Smooth muscle cell (in vitro differentiated cells): Measurements from ENCODE around the gene CT45A7. TPM values are rescaled to one million over a fixed set of nuclear protein-coding genes. Genes with fewer than 3 reads are reported as not detected.
"Not testable (repeated sequence)": the region's sequence is repeated elsewhere in the genome, so short reads cannot be mapped to it uniquely, and the experiment has no call there.

Experiments used
- DNase-seq: peaks from one replicate; lab custom pipeline; 2025; ENCODE audit not compliant: unreplicated experiment; lab: John Stamatoyannopoulos, UW
- H2AFZ ChIP-seq: fragments of 200-600 bp; sonication (generic); 2 replicates; pipeline ENCODE4 v1.6.0; 2016; ENCODE audit warnings: antibody characterized with exemption, low read depth, mild to moderate bottlenecking
- H3F3A ChIP-seq: fragments of 200-600 bp; sonication (generic); 2 replicates; pipeline ENCODE4 v1.6.0; 2017; ENCODE audit warnings: antibody characterized with exemption, low read depth
- H3K27ac ChIP-seq: fragments of 200-600 bp; sonication (generic); 2 replicates; pipeline ENCODE4 v1.5.1; 2016; ENCODE audit warnings: low read depth, mild to moderate bottlenecking
- H3K27me3 ChIP-seq: fragments of 200-600 bp; sonication (generic); 2 replicates; pipeline ENCODE4 v1.6.1; 2016; ENCODE audit warnings: low read depth, mild to moderate bottlenecking
- H3K36me3 ChIP-seq: fragments of 200-600 bp; sonication (generic); 2 replicates; pipeline ENCODE4 v1.5.1; 2016; ENCODE audit warnings: low read depth
- H3K4me1 ChIP-seq: fragments of 200-600 bp; sonication (generic); 2 replicates; pipeline ENCODE4 v1.5.1; 2016; ENCODE audit warnings: low read depth
- H3K4me2 ChIP-seq: fragments of 200-600 bp; sonication (generic); 2 replicates; pipeline ENCODE4 v1.6.0; 2016; ENCODE audit warnings: mild to moderate bottlenecking
- H3K4me3 ChIP-seq: fragments of 200-600 bp; sonication (generic); 2 replicates; pipeline ENCODE4 v1.5.1; 2016; ENCODE audit warnings: mild to moderate bottlenecking
- H3K79me2 ChIP-seq: fragments of 200-600 bp; sonication (generic); 2 replicates; pipeline ENCODE4 v1.6.0; 2016; ENCODE audit warnings: low read depth, mild to moderate bottlenecking
- H3K9ac ChIP-seq: fragments of 200-600 bp; sonication (generic); 2 replicates; pipeline ENCODE4 v1.6.0; 2016; ENCODE audit warnings: low read depth
- H3K9me3 ChIP-seq: fragments of 200-600 bp; sonication (generic); replicated peaks from 2 replicates; pipeline ENCODE4 v1.5.1; 2016; ENCODE audit warnings: low read depth
- H4K20me1 ChIP-seq: fragments of 200-600 bp; sonication (generic); 2 replicates; pipeline ENCODE4 v1.6.0; 2016; ENCODE audit warnings: low read depth
- WGBS: methylation state at CpG from one replicate; pipeline ENCODE4 v1.1.7; 2016; ENCODE audit warnings: low lambda C conversion rate; 5-methylcytosine and 5-hydroxymethylcytosine counted together
- polyA plus RNA-seq: library from polyadenylated mRNA; unstranded; fragments of >200 nt; fragmentation: Nextera tagmentation; extraction: Ambion mirVana; gene quantifications from 2 replicates; pipeline ENCODE4 v1.2.1, GENCODE V29; 2016
- total RNA-seq: library from RNA; depleted of rRNA; stranded (reverse); fragments of >200 nt; gene quantifications from 2 replicates; pipeline ENCODE4 v1.2.3, GENCODE V29; 2014

CT45A7 gene
- total RNA-seq: not detected in 2 replicates
- not detected in 2 replicates for polyA plus RNA-seq

GRCh38 chrX:135837180-135837579, at the start of gene CT45A7:
CT45A7 (minus strand) TSS chrX:135837280; CDS start chrX:135833533, 3,747 bp downstream.
- DNase-seq, H3K27me3 ChIP-seq, H3K36me3 ChIP-seq, H3F3A ChIP-seq, H3K4me1 ChIP-seq, H3K9ac ChIP-seq, H3K4me2 ChIP-seq, H3K9me3 ChIP-seq, H3K79me2 ChIP-seq, H4K20me1 ChIP-seq, H3K4me3 ChIP-seq, H2AFZ ChIP-seq, H3K27ac ChIP-seq: not testable (repeated sequence)
- no CpG with 5 or more reads among the region's 17 CpGs for WGBS

GRCh38 chrX:135882741-135883140, 45.7 kb upstream of the CT45A7 start:
- H2AFZ ChIP-seq, H3F3A ChIP-seq, H3K9me3 ChIP-seq, H3K79me2 ChIP-seq, H4K20me1 ChIP-seq, H3K4me1 ChIP-seq, H3K4me3 ChIP-seq, H3K36me3 ChIP-seq, DNase-seq, H3K27ac ChIP-seq, H3K9ac ChIP-seq, H3K4me2 ChIP-seq, H3K27me3 ChIP-seq: not testable (repeated sequence)
- 64% methylated on average over 4 of the region's 5 CpGs for WGBS

- not testable (repeated sequence) for H3K4me3 ChIP-seq, H3K4me1 ChIP-seq
Measured at GRCh38 chrX:135871712-135872111, 34.6 kb upstream of the CT45A7 start, which contains the start of gene CT45A9. CT45A9 (minus strand) TSS chrX:135871812; CDS start chrX:135868061, 3,751 bp downstream.

GRCh38 chrX:135854438-135854837, 17.4 kb upstream of the CT45A7 start, which contains the start of gene CT45A8:
CT45A8 (minus strand) TSS chrX:135854538; CDS start chrX:135850783, 3,755 bp downstream.
- H3K27me3 ChIP-seq, H3K4me1 ChIP-seq, H3K4me2 ChIP-seq, H3F3A ChIP-seq, H3K79me2 ChIP-seq, H3K9me3 ChIP-seq, H3K4me3 ChIP-seq, H3K9ac ChIP-seq, H4K20me1 ChIP-seq, H3K27ac ChIP-seq, H3K36me3 ChIP-seq, DNase-seq, H2AFZ ChIP-seq: not testable (repeated sequence)
- no CpG with 5 or more reads among the region's 17 CpGs for WGBS

More at GRCh38 chrX:135871712-135872111, 34.6 kb upstream of the CT45A7 start, which contains the start of gene CT45A9:
- no CpG with 5 or more reads among the region's 17 CpGs for WGBS
- not testable (repeated sequence) for H3K9me3 ChIP-seq, H3K27ac ChIP-seq, H3K4me2 ChIP-seq, H3K36me3 ChIP-seq, H2AFZ ChIP-seq, DNase-seq, H4K20me1 ChIP-seq, H3K79me2 ChIP-seq, H3K9ac ChIP-seq, H3F3A ChIP-seq, H3K27me3 ChIP-seq

GRCh38 chrX:135819912-135820311, 17.2 kb downstream of the CT45A7 start, which contains the start of gene CT45A2:
CT45A2 (minus strand) TSS chrX:135820012; CDS start chrX:135816265, 3,747 bp downstream.
- H3K4me3 ChIP-seq, H3K79me2 ChIP-seq, H3K36me3 ChIP-seq, H3F3A ChIP-seq, H3K9ac ChIP-seq, DNase-seq, H3K27me3 ChIP-seq, H4K20me1 ChIP-seq, H3K4me1 ChIP-seq, H3K9me3 ChIP-seq, H2AFZ ChIP-seq, H3K4me2 ChIP-seq, H3K27ac ChIP-seq: not testable (repeated sequence)
- WGBS: no CpG with 5 or more reads among the region's 17 CpGs

- not testable (repeated sequence) for DNase-seq, H4K20me1 ChIP-seq, H3F3A ChIP-seq, H3K9ac ChIP-seq, H3K9me3 ChIP-seq, H3K27me3 ChIP-seq, H2AFZ ChIP-seq, H3K36me3 ChIP-seq, H3K4me3 ChIP-seq, H3K27ac ChIP-seq, H3K4me1 ChIP-seq, H3K4me2 ChIP-seq, H3K79me2 ChIP-seq
- no CpG with 5 or more reads among the region's 16 CpGs for WGBS
Measured at GRCh38 chrX:135802687-135803086, 34.4 kb downstream of the CT45A7 start, which contains the start of gene CT45A6. CT45A6 (minus strand) TSS chrX:135802787; CDS start chrX:135798993, 3,794 bp downstream.

GRCh38 chrX:135785403-135785802, 51.7 kb downstream of the CT45A7 start, which contains the start of gene CT45A5:
CT45A5 (minus strand) TSS chrX:135785503; CDS start chrX:135781729, 3,774 bp downstream.
- H3F3A ChIP-seq, H3K9ac ChIP-seq, H3K79me2 ChIP-seq, H3K9me3 ChIP-seq, H4K20me1 ChIP-seq, H2AFZ ChIP-seq, H3K36me3 ChIP-seq, H3K27me3 ChIP-seq, H3K4me2 ChIP-seq, H3K27ac ChIP-seq, DNase-seq, H3K4me3 ChIP-seq, H3K4me1 ChIP-seq: not testable (repeated sequence)
- no CpG with 5 or more reads among the region's 16 CpGs for WGBS
